Measurements from ENCODE around the gene KCNE3. TPM values are rescaled to one million over a fixed set of nuclear protein-coding genes. Genes with fewer than 3 reads are reported as not detected.

KCNE3 gene
- total and polyA plus RNA-seq, 2 of the 13 experiments (the other 11 are each of a cell fraction or from before 2014, with no cell fraction given), result 0.33 to 2.2 TPM

- no peak for TF ChIP-seq DMTF1 (CRISPR knock-in tag; IDR thresholded peaks at IDR 0.05)
- no peak for TF ChIP-seq HDAC6 (IDR thresholded peaks at IDR 0.05; ENCODE audit: low read depth, low read length)
- no peak for TF ChIP-seq LRRFIP1 (CRISPR knock-in tag; conservative IDR thresholded peaks at IDR 0.05)
These were observed 29.8 kb downstream of the KCNE3 start (continued) for GRCh38 chr11:74437441-74438042.

- ChIA-PET POLR2A (no interaction called here), CTCF (ENCODE audit: low intra/inter-chr PET ratio, low total read pairs) (no interaction called here)
- Histone ChIP-seq H3K4me2 (ENCODE audit: low read depth, low read length) (no peak overlapping the region), H3K9ac (ENCODE audit: insufficient read depth, low read depth, low read length) (no peak overlapping the region), H2AFZ (ENCODE audit: low read length) (no peak overlapping the region), H3K79me2 (ENCODE audit: insufficient read depth, low read length) (no peaks in the 10 kb centered on the region), H3K4me1 (ENCODE audit: insufficient read depth, low read length) (no peaks in the 10 kb centered on the region), H3K9me3 (ENCODE audit: low read length) (no peaks in the 10 kb centered on the region), H3K36me3 (replicated peaks in 1 of 2; ENCODE audit: control insufficient read depth in 1 of 2, insufficient read depth in 2 of 2, low read length in 2 of 2) (no peaks in the 10 kb centered on the region), H3K27me3 (ENCODE audit: control insufficient read depth in 1 of 2, insufficient read depth in 2 of 2, low read length in 2 of 2) (no peaks in the 10 kb centered on the region), H3K27ac (ENCODE audit: extremely low read length, insufficient read depth, low read length) (no peak overlapping the region), H3K4me3 (replicated peaks in 1 of 3; ENCODE audit: insufficient read depth in 1 of 3, low read depth in 2 of 3, low read length in 3 of 3) (no peak overlapping the region), H4K20me1 (ENCODE audit: insufficient read depth, low read length) (no peaks in the 10 kb centered on the region)
- no TSS peak for BruUV-seq (replicated peaks)
- in situ Hi-C loops (cut with HindIII; ENCODE audit: extremely low pct_ligation_motif_present, low pct_unique_long_range_greater_than_20kb) (no loop called here), intact Hi-C loops (cut with micrococcal nuclease; ENCODE audit: unreplicated experiment) (no loop called here)
- ATAC-seq, result no peak
- FAIRE-seq, result no peak
- no peak for DNase-seq (ENCODE audit: low spot score)
- 1% methylated on average over 7 of the region's 7 CpGs for WGBS (ENCODE audit: low lambda C conversion rate)
- TF ChIP-seq ZBTB44 (CRISPR knock-in tag; IDR thresholded peaks at IDR 0.05), result no peak
- no peak for TF ChIP-seq ZNF138 (CRISPR knock-in tag; IDR thresholded peaks at IDR 0.05; ENCODE audit: low read depth)
- no peak for TF ChIP-seq ZNF792 (CRISPR knock-in tag; IDR thresholded peaks at IDR 0.05)
- no peak for TF ChIP-seq KAT7 (CRISPR knock-in tag; IDR thresholded peaks at IDR 0.05; ENCODE audit: borderline replicate concordance)
- TF ChIP-seq PCBP2 (optimal IDR thresholded peaks at IDR 0.05; ENCODE audit: low read depth, low read length, poor library complexity, severe bottlenecking), result no peak
- TF ChIP-seq SMARCE1 (IDR thresholded peaks at IDR 0.05; ENCODE audit: borderline replicate concordance), result no peak
- no peak for TF ChIP-seq ARID4A (CRISPR knock-in tag; IDR thresholded peaks at IDR 0.05; ENCODE audit: borderline replicate concordance)
- no peak for TF ChIP-seq RORA (CRISPR knock-in tag; IDR thresholded peaks at IDR 0.05)
- TF ChIP-seq EHMT2 (IDR thresholded peaks at IDR 0.05; ENCODE audit: borderline replicate concordance, low read depth, low read length), result no peak
These were observed 32.8 kb downstream of the KCNE3 start for GRCh38 chr11:74434528-74434927.

All from HepG2 (cell line).